NCI-H82 treated with DMSO at 0.1 percent for 48 hours (cell line): ENCODE results near the gene TGFBR3.

ENCODE experiments used
- DNase-seq: peaks from one replicate; lab custom pipeline; 2025; ENCODE audit not compliant: unreplicated experiment; lab: John Stamatoyannopoulos, UW

Gene TGFBR3

GRCh38 chr1:91741301-91741700 is 144.7 kb downstream of the TGFBR3 start:
- DNase-seq = no peak

GRCh38 chr1:91737650-91738049 is 148.3 kb downstream of the TGFBR3 start:
- DNase-seq = no peak

- no peak for DNase-seq
Observed at GRCh38 chr1:91736715-91737615, 149.0 kb downstream of the TGFBR3 start.

- DNase-seq = no peak
Observed at GRCh38 chr1:91736146-91736714, 149.7 kb downstream of the TGFBR3 start.

- DNase-seq = no peak
Observed at GRCh38 chr1:91735266-91735845, 150.6 kb downstream of the TGFBR3 start.

GRCh38 chr1:91734761-91735160 is 151.2 kb downstream of the TGFBR3 start:
- no peak for DNase-seq

- DNase-seq = no peak
Observed at GRCh38 chr1:91733108-91733710, 152.7 kb downstream of the TGFBR3 start.

GRCh38 chr1:91732291-91733107 is 153.5 kb downstream of the TGFBR3 start:
- no peak for DNase-seq

GRCh38 chr1:91731815-91732214 is 154.1 kb downstream of the TGFBR3 start:
- no peak for DNase-seq

- no peak for DNase-seq
Observed at GRCh38 chr1:91730801-91731732, 154.9 kb downstream of the TGFBR3 start.

- DNase-seq = no peak
Observed at GRCh38 chr1:91729621-91730358, 156.2 kb downstream of the TGFBR3 start.

- DNase-seq = no peak
Observed at GRCh38 chr1:91727763-91728162, 158.2 kb downstream of the TGFBR3 start.

- DNase-seq = no peak
Observed at GRCh38 chr1:91725989-91726721, 159.8 kb downstream of the TGFBR3 start.

GRCh38 chr1:91725618-91725988 is 160.3 kb downstream of the TGFBR3 start:
- DNase-seq = no peak

GRCh38 chr1:91724644-91725043 is 161.3 kb downstream of the TGFBR3 start:
- no peak for DNase-seq

- DNase-seq = no peak
Observed at GRCh38 chr1:91724231-91724630, 161.7 kb downstream of the TGFBR3 start.

- no peak for DNase-seq
Observed at GRCh38 chr1:91720044-91720443, 165.9 kb downstream of the TGFBR3 start.

- DNase-seq = no peak
Observed at GRCh38 chr1:91718877-91719276, 167.1 kb downstream of the TGFBR3 start.

- no peak for DNase-seq
Observed at GRCh38 chr1:91718368-91718767, 167.6 kb downstream of the TGFBR3 start.
